ENCODE measurements around the gene PPP4R1.

DNA sequence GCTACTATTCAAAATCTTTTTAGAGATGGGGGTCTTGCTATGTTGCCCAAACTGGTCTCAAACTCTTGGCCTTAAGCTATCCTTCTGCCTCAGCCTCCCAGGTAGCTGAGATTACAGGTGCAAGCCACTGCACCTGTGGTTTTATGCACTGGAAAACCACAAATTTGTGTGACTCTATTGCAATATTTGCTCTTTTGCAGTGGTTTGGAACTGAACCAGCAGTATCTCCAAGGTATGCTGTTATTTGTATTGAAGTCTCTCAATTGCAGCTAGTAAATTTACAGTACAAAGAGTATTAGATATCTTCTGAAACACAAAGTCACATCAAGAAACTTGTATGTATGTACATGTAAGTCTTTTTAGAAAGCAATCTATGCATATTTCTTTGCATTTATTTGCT lies 46.2 kb downstream of the PPP4R1 start:
- TF ChIP-seq, protein P1, sequence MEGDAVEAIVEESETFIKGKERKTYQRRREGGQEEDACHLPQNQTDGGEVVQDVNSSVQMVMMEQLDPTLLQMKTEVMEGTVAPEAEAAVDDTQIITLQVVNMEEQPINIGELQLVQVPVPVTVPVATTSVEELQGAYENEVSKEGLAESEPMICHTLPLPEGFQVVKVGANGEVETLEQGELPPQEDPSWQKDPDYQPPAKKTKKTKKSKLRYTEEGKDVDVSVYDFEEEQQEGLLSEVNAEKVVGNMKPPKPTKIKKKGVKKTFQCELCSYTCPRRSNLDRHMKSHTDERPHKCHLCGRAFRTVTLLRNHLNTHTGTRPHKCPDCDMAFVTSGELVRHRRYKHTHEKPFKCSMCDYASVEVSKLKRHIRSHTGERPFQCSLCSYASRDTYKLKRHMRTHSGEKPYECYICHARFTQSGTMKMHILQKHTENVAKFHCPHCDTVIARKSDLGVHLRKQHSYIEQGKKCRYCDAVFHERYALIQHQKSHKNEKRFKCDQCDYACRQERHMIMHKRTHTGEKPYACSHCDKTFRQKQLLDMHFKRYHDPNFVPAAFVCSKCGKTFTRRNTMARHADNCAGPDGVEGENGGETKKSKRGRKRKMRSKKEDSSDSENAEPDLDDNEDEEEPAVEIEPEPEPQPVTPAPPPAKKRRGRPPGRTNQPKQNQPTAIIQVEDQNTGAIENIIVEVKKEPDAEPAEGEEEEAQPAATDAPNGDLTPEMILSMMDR (conservative IDR thresholded peaks at IDR 0.05; ENCODE audit: low read depth, low read length) = no peak
- TF ChIP-seq EZH2 (IDR thresholded peaks at IDR 0.05; ENCODE audit: borderline replicate concordance, low read depth, low read length, poor library complexity, severe bottlenecking) = no peak

All from A673 (cell line).